Measurements from ENCODE around the gene ZSCAN18. TPM values are rescaled to one million over a fixed set of nuclear protein-coding genes. Genes with fewer than 3 reads are reported as not detected.

Gene ZSCAN18
- total RNA-seq, 8 experiments from 2014 or later, result 7.9 to 170 (median 103) TPM

DNA sequence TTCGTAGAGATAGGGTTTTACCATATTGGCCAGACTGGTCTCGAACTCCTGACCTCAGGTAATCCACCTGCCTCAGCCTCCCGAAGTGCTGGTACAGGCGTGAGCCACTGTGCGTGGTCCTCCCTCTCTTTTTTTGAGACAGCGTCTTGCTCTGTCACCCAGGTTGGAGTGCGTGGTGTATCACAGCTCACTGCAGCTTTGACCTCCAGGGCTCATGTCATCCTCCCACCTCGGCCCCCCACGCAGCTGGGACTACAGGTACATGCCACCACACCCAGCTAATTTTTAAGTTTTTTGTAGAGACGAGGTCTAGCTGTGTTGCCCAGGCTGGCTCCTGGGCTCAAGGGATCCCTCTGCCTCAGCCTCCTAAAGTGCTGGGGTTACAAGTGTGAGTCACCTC, 18.2 kb downstream of the ZSCAN18 start:
- 15 to 83% (median 67%) methylated on average over 1 to 7 of the region's 10 CpGs; no CpG with 5 or more reads in 4 of the 10 experiments for WGBS, 10 experiments
- Histone ChIP-seq H3K27ac (no peak overlapping the region), H3K4me3 (no peak overlapping the region), H3K4me1 (replicated peaks in 1 of 2) (no peaks in the 10 kb centered on the region)
- in situ Hi-C loops (cut with MboI; ENCODE audit: low pct_unique_long_range_greater_than_20kb in 2 of 9, low sequenced_read_pairs in 9 of 9, unreplicated experiment in 9 of 9), result no loop called here
- no peak for ATAC-seq (replicated peaks in 6 of 8)

DNA sequence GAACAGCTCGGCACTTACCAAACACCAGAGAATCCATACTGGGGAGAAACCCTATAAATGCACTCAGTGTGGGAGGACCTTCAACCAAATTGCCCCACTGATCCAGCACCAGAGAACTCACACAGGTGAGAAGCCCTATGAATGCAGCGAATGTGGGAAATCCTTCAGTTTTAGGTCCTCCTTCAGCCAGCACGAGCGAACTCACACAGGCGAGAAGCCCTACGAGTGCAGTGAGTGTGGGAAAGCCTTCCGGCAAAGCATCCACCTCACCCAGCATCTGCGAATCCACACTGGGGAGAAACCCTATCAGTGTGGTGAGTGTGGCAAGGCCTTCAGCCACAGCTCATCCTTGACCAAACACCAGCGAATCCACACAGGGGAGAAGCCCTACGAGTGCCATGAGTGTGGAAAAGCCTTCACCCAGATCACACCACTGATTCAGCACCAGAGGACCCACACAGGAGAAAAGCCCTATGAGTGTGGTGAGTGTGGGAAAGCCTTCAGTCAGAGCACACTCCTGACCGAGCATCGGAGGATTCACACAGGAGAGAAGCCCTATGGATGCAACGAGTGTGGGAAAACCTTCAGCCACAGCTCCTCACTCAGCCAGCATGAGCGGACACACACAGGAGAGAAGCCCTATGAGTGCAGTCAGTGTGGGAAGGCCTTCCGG, 30.7 kb downstream of the ZSCAN18 start:
- ATAC-seq (replicated peaks in 6 of 8), result no peak
- 54 to 100% (median 81%) methylated on average over 1 to 7 of the region's 15 CpGs for WGBS, 10 experiments
- Histone ChIP-seq H3K27ac (no peak overlapping the region), H3K4me1 (replicated peaks in 1 of 2) (no peaks in the 10 kb centered on the region), H3K4me3 (no peak overlapping the region)
- in situ Hi-C loops (cut with MboI; ENCODE audit: low pct_unique_long_range_greater_than_20kb in 2 of 9, low sequenced_read_pairs in 9 of 9, unreplicated experiment in 9 of 9), result no loop called here

DNA sequence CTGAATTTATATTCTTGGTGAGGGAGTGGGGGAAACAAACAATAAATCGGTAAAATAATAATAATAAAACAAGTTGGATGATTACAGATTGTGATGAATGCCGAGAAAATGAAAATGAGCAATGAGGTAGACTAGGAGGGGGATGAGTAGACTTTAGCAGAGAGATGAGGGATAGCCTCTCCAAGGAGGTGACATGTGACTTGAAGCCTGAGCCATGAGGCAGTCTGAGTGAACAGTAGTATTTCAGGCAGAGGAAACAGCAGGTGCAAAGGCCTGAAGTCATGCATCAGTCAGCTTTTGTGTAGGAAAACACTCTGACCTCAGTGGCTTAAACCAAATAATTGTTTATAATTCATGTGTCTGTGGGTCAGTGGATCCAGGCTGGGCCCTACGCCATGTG, 34.3 kb downstream of the ZSCAN18 start:
- Histone ChIP-seq H3K4me3 (no peak overlapping the region), H3K27ac (no peak overlapping the region), H3K4me1 (replicated peaks in 1 of 2) (peaks cover 6% of the 10 kb centered on the region in 2 donors)
- 33 to 93% (median 75%) methylated on average over 1 to 3 of the region's 3 CpGs; no CpG with 5 or more reads in 2 of the 10 experiments for WGBS, 10 experiments
- no peak for ATAC-seq (replicated peaks in 6 of 8)
- in situ Hi-C loops (cut with MboI; ENCODE audit: low pct_unique_long_range_greater_than_20kb in 2 of 9, low sequenced_read_pairs in 9 of 9, unreplicated experiment in 9 of 9), result no loop called here

DNA sequence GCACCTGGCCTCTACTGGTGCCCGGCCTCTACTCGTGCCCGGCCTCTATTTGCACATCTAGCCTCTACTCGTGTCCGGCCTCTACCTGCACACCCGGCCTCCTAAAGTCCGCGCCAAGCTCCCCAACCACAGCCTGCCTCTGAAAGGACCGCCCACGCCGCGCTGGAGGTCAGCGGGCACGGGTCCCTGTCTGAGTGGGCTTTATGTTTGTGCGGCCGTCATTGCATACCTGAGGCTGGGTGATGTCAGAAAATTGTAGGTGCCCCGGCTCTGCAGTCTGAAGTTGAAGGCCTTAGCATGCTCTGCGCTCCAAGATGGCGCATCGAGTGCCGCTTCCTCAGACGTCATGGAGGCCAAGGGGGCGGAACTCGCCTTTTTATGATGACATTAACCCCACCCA, 37.8 kb downstream of the ZSCAN18 start:
- H3K4me1 ChIP-seq (replicated peaks in 1 of 2), result peaks cover 9 to 10% of the 10 kb centered on the region in 2 donors
- WGBS, 10 experiments, result 60 to 96% (median 88%) methylated on average over 2 to 13 of the region's 24 CpGs; no CpG with 5 or more reads in 3 of the 10 experiments
- ATAC-seq (replicated peaks in 6 of 8), result no peak
- in situ Hi-C loops (cut with MboI; ENCODE audit: low pct_unique_long_range_greater_than_20kb in 2 of 9, low sequenced_read_pairs in 9 of 9, unreplicated experiment in 9 of 9), result no loop called here
- H3K4me3 ChIP-seq, result no peak overlapping the region
- no peak overlapping the region for H3K27ac ChIP-seq

DNA sequence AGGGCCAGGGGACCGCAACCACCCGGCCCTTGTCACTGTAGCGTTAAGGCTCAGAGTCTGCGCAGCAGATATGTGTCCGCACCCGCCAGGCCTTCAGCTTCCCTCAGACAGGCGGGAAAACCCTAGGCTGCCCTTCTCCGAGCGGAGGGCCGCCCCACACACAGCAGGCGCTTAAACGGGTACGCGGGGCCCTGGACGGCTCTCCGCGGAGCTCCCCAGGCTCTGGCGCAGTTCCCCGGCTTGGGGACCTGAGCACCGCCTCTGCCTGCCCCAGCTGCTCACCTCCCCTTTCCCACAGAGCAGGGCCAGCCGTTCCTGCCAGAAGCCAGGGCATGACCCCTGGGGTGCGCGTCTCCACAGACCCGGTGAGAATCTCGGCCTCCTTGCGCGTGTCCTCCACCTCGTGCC, 38.4 kb downstream of the ZSCAN18 start:
- H3K4me1 ChIP-seq (replicated peaks in 1 of 2), result peaks cover 9 to 10% of the 10 kb centered on the region in 2 donors
- ATAC-seq (replicated peaks in 6 of 8), result no peak

DNA sequence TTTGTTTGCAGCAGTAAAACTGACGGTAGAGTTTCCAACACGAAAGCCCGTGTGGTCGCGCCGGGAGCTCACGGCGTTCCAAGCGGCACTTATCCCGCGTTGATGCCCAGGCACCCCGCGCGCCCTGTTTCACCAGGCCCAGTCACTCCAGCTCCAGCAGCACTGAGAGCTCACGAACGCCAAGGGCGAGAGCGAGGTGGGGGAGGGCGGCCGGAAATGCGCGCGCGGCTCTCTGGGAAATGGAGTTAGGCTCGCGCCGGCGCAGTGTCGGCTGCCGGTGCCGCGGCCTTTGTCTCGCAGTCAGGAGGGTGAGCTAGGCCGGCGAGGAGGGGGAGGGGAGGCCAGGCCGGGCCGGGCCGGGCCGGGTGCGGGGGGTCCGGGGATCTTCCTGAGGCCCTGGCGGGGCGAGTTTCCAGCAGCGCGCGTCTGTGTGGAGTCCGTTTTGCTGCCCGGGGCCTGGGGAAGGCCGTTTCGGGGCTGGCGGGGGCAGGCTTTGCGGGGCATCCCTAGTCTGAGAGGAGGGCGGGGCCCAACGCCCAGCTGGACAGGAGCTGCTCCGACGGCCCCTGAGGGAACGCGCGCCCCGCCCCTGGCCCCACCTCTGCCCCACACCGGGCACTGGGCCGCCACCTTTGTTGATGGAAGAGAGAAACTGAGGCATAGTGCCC, 38.9 kb downstream of the ZSCAN18 start, which contains the start of gene ZNF135:
Gene ZNF135, plus strand, starts transcription at position 280 of the 668 bp plus-strand sequence. CDS start 721 bp downstream, outside the sequence.
- Histone ChIP-seq H3K27ac (peak within 1 kb of the TSS; percentile 92 to 96), H3K4me3 (peak within 1 kb of the TSS; percentile 37 to 79 (median 44)), H3K4me1 (replicated peaks in 1 of 2) (peaks cover 9 to 10% of the 10 kb centered on the region in 2 donors)
- WGBS, 10 experiments, result 0 to 63% (median 17%) methylated on average over 4 to 27 of the region's 62 CpGs; no CpG with 5 or more reads in 5 of the 10 experiments
- ATAC-seq (replicated peaks in 6 of 8), result peak; percentile 32 to 98 (median 92)
- in situ Hi-C loops (cut with MboI; ENCODE audit: low pct_unique_long_range_greater_than_20kb in 2 of 9, low sequenced_read_pairs in 9 of 9, unreplicated experiment in 9 of 9), result no loop called here

More for the DNA sequence above, 38.4 kb downstream of the ZSCAN18 start:
- Histone ChIP-seq H3K27ac (peak overlapping the region; percentile 92 to 96), H3K4me3 (peak overlapping the region; percentile 37 to 79 (median 44))
- WGBS, 10 experiments, result 26 to 89% (median 77%) methylated on average over 3 to 8 of the region's 28 CpGs; no CpG with 5 or more reads in 7 of the 10 experiments
- in situ Hi-C loops (cut with MboI; ENCODE audit: low pct_unique_long_range_greater_than_20kb in 2 of 9, low sequenced_read_pairs in 9 of 9, unreplicated experiment in 9 of 9), result no loop called here

DNA sequence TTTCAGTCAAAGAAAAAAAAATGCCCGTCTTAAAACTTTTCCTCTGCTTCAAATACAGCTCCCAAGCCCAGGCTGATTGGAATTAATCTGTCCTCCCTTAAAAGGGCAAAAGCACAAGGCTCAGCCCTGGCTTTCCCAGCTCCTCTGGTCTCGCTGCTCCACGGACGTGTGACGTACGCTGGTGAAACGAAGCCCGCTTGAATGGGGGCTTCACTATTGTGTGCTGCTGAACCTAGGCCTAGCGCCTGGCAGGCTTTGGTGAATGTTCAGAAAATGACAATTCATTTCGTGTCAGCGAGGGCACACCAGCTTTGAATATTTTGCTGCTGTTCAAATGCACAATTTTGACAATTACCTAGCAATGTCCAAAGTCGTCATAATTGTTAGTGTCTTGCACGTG, 39.6 kb downstream of the ZSCAN18 start:
- H3K27ac ChIP-seq, result peak overlapping the region; percentile 92 to 96
- 40 to 89% (median 77%) methylated on average over 1 to 12 of the region's 13 CpGs for WGBS, 10 experiments
- in situ Hi-C loops (cut with MboI; ENCODE audit: low pct_unique_long_range_greater_than_20kb in 2 of 9, low sequenced_read_pairs in 9 of 9, unreplicated experiment in 9 of 9), result no loop called here
- peaks cover 9 to 10% of the 10 kb centered on the region in 2 donors for H3K4me1 ChIP-seq (replicated peaks in 1 of 2)
- H3K4me3 ChIP-seq, result peak overlapping the region in 3 of 5 donors; percentile 37 to 79 (median 49)
- no peak for ATAC-seq (replicated peaks in 6 of 8)

DNA sequence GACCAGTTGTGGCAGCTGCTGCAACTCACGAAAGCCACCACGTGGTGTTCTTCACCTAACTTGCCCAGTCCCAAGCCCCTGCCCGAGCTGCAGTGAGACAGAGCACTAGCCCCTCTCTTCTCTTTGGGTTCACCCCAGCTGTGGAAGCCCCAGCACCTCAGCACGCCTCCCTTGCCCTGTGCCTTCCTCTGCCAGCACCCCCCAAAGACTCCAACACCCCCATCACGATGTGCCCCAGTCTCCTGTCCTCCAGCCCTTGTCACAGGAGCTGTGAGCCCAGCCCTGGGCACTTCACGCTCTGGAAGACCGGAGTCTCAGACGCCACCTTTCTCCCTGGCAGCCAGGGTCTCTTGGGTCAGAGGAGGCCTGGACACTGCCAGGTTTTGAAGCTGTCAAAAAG, 41.2 kb downstream of the ZSCAN18 start:
- Histone ChIP-seq H3K27ac (no peak overlapping the region), H3K4me1 (replicated peaks in 1 of 2) (peaks cover 9 to 10% of the 10 kb centered on the region in 2 donors), H3K4me3 (no peak overlapping the region)
- ATAC-seq (replicated peaks in 6 of 8), result no peak
- in situ Hi-C loops (cut with MboI; ENCODE audit: low pct_unique_long_range_greater_than_20kb in 2 of 9, low sequenced_read_pairs in 9 of 9, unreplicated experiment in 9 of 9), result no loop called here
- WGBS, 10 experiments, result 38 to 80% (median 44%) methylated on average over 1 to 5 of the region's 8 CpGs; no CpG with 5 or more reads in 6 of the 10 experiments

DNA sequence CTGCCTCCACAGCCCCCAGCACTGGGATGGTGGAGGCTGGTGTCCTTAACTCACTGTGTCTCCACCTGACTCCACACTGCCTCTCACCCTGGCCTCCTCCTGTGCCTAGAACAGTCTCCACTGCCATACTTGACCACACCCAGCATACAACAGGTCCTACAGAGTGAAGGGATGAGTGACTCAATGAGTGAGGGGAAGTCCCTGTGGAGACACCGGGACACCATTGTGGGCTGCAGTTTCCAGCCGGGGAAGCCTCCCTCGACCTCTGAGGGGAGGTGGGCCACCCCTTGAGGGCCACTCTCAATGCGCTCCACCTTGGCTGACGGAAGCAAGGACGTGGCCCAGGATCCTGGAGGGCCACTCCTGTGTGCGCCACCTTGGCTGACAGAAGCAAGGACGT, 41.8 kb downstream of the ZSCAN18 start:
- Histone ChIP-seq H3K4me3 (no peak overlapping the region), H3K4me1 (replicated peaks in 1 of 2) (peaks cover 9 to 10% of the 10 kb centered on the region in 2 donors), H3K27ac (no peak overlapping the region)
- no peak for ATAC-seq (replicated peaks in 6 of 8)
- WGBS, 10 experiments, result 60 to 80% (median 65%) methylated on average over 1 to 2 of the region's 8 CpGs; no CpG with 5 or more reads in 7 of the 10 experiments
- in situ Hi-C loops (cut with MboI; ENCODE audit: low pct_unique_long_range_greater_than_20kb in 2 of 9, low sequenced_read_pairs in 9 of 9, unreplicated experiment in 9 of 9), result no loop called here

DNA sequence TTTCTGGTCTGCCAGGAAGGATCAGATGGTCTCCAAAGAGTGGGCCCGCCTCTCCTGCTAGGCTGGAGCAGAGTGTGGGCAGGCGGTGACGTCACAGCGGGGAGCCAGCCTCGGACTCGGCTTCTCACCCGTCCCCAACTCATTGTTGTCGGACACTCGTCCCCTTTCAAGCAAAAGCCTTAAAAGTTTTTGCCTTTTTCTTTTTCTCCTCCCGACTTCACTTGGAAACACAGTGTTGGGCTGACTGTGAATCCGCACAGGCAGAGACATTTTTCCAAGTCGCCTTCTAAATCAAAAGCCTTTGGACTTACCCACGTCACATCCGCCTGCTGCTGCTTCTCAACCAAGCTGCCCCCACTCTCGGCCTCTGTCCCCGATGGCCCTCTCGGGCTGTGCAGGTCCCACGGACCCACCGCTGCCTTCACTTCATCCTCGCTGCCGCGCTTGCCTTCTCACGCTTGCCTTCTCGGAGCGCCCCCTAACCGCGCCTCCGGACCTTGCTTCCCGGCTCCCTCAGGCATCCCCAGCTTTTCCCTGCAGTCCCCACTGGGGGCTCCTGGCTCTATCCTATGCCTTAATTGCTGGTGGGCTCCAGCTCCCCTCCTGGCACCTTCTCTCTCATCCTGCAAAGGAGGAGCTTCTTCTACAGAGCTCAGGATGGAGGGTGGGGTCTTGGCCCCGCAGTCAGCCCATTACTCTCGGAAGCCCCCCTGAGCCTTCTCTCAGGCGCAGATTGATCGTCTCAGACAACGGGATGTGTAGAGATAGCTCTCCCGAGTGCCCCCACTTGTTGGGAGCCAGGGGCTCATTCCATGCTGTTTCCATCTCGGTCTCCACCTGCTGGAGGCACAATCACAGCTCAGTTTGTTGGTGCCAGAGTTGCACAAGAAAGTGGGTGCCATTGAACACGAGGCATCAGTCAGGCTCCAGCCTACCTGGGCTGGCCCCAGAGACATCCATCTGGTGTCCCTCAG, 42.8 kb downstream of the ZSCAN18 start:
- H3K4me1 ChIP-seq (replicated peaks in 1 of 2), result peaks cover 9 to 10% of the 10 kb centered on the region in 2 donors
- peak overlapping the region in 1 of 5 donors; percentile 27 for H3K4me3 ChIP-seq
- H3K27ac ChIP-seq, result no peak overlapping the region
- 9 to 75% (median 50%) methylated on average over 4 to 22 of the region's 37 CpGs; no CpG with 5 or more reads in 2 of the 10 experiments for WGBS, 10 experiments
- in situ Hi-C loops (cut with MboI; ENCODE audit: low pct_unique_long_range_greater_than_20kb in 2 of 9, low sequenced_read_pairs in 9 of 9, unreplicated experiment in 9 of 9), result no loop called here
- peak in 3 of 8 experiments; percentile 15 to 44 (median 24) for ATAC-seq (replicated peaks in 6 of 8)

DNA sequence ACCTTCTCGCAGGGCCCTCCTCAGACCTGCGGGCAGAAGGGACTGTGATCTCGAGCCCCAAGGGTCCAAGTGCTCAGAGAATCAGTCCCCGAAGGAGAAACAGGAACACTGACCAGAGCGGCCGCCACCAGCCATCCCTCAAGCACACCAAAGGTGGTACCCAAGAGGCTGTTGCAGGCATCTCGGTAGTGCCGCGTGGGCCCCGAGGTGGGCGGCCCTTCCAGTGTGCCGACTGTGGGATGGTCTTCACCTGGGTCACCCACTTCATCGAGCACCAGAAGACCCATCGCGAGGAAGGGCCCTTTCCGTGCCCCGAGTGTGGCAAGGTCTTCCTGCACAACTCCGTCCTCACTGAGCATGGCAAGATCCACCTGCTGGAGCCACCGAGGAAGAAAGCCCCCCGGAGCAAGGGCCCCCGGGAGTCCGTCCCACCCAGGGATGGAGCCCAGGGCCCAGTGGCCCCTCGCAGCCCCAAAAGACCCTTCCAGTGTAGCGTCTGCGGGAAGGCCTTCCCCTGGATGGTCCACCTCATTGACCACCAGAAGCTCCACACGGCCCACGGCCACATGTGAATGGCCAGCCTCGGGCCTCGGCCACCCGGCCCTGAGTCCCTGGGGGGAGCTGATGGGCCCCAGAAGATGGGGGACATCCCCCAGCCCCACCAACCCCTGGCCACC, 44.4 kb downstream of the ZSCAN18 start:
- Histone ChIP-seq H3K4me1 (replicated peaks in 1 of 2) (peaks cover 3% of the 10 kb centered on the region in 2 donors), H3K4me3 (no peak overlapping the region), H3K27ac (no peak overlapping the region)
- 40 to 100% (median 78%) methylated on average over 1 to 3 of the region's 30 CpGs; no CpG with 5 or more reads in 6 of the 10 experiments for WGBS, 10 experiments
- in situ Hi-C loops (cut with MboI; ENCODE audit: low pct_unique_long_range_greater_than_20kb in 2 of 9, low sequenced_read_pairs in 9 of 9, unreplicated experiment in 9 of 9), result no loop called here
- no peak for ATAC-seq (replicated peaks in 6 of 8)

DNA sequence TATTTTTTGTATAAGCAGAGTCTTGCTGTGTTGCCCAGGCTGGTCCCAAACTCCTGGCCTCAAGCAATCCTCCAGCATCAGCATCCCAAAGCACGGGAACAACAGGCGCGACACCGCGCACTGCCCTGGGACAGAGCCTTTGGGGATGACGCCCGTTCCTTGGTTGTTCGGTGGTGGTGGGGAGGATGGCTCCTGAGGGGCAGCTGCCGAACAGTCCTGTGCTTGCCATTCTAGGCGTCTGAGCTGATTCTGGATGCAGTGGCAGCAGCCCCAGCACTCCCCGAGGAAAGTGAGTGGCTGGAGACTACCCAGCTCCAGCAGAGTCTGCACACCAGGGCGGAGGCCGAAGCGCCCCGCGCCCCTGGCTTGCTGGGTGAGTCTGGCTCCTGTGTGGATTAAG, 45.8 kb downstream of the ZSCAN18 start:
- Histone ChIP-seq H3K27ac (no peak overlapping the region), H3K4me1 (replicated peaks in 1 of 2) (no peaks in the 10 kb centered on the region), H3K4me3 (no peak overlapping the region)
- 60 to 85% (median 80%) methylated on average over 1 to 10 of the region's 16 CpGs; no CpG with 5 or more reads in 7 of the 10 experiments for WGBS, 10 experiments
- ATAC-seq (replicated peaks in 6 of 8), result no peak
- in situ Hi-C loops (cut with MboI; ENCODE audit: low pct_unique_long_range_greater_than_20kb in 2 of 9, low sequenced_read_pairs in 9 of 9, unreplicated experiment in 9 of 9), result no loop called here
